Loucy (cell line): ENCODE data around the gene FBXO42.

Experiments used
- H2AFZ ChIP-seq: fragments of 200-600 bp; sonication (generic); 2 replicates; pipeline ENCODE4 v1.6.0; 2016; ENCODE audit warnings: antibody characterized with exemption, mild to moderate bottlenecking, low read length, moderate library complexity
- H3F3A ChIP-seq: fragments of 200-600 bp; 2 replicates; pipeline ENCODE4 v1.6.0; 2016; ENCODE audit warnings: antibody characterized with exemption, low read depth, mild to moderate bottlenecking
- H3K27me3 ChIP-seq: fragments of 200-600 bp; sonication (generic); 2 replicates; pipeline ENCODE4 v1.6.1; 2014; ENCODE audit warnings: low read length, mild to moderate bottlenecking; ENCODE audit not compliant: insufficient read depth, poor library complexity, severe bottlenecking
- H3K36me3 ChIP-seq: fragments of 200-600 bp; sonication (generic); 2 replicates; pipeline ENCODE4 v1.6.1; 2016; ENCODE audit warnings: low read length; ENCODE audit not compliant: insufficient read depth
- H3K4me1 ChIP-seq: fragments of 200-600 bp; sonication (generic); 2 replicates; pipeline ENCODE4 v1.5.1; 2014; ENCODE audit warnings: low read length, mild to moderate bottlenecking; ENCODE audit not compliant: insufficient read depth, poor library complexity, severe bottlenecking
- H3K4me2 ChIP-seq: fragments of 200-600 bp; sonication (generic); 2 replicates; pipeline ENCODE4 v1.6.0; 2014; ENCODE audit warnings: antibody characterized with exemption, low read length, low read depth, mild to moderate bottlenecking; ENCODE audit not compliant: poor library complexity, severe bottlenecking
- H3K4me3 ChIP-seq: fragments of 200-600 bp; sonication (generic); 2 replicates; pipeline ENCODE4 v1.5.1; 2014; ENCODE audit warnings: low read length, mild to moderate bottlenecking, mixed read lengths; ENCODE audit not compliant: poor library complexity, severe bottlenecking
- H3K79me2 ChIP-seq: fragments of 200-600 bp; sonication (generic); 2 replicates; pipeline ENCODE4 v1.6.1; 2014; ENCODE audit warnings: low read length; ENCODE audit not compliant: insufficient read depth
- H3K9ac ChIP-seq: fragments of 200-600 bp; sonication (generic); 2 replicates; pipeline ENCODE4 v1.6.0; 2014; ENCODE audit warnings: mild to moderate bottlenecking, low read depth, low read length, moderate library complexity; ENCODE audit not compliant: poor library complexity, severe bottlenecking
- H3K9me2 ChIP-seq: fragments of 200-600 bp; sonication (generic); replicated peaks from 2 replicates; pipeline ENCODE4 v1.6.1; 2016; ENCODE audit warnings: low read depth, low read length, mixed read lengths
- H3K9me3 ChIP-seq: fragments of 200-600 bp; sonication (generic); 2 replicates; pipeline ENCODE4 v1.6.1; 2014; ENCODE audit warnings: mild to moderate bottlenecking, antibody characterized with exemption, low read length, low read depth; ENCODE audit not compliant: insufficient read depth
- H4K20me1 ChIP-seq: fragments of 200-600 bp; sonication (generic); 2 replicates; pipeline ENCODE4 v1.6.0; 2014; ENCODE audit warnings: antibody characterized with exemption, low read length, mild to moderate bottlenecking; ENCODE audit not compliant: insufficient read depth, poor library complexity, severe bottlenecking
- CTCF ChIP-seq: fragments of 200-600 bp; sonication (generic); conservative IDR thresholded peaks from 2 replicates; pipeline ENCODE4 v1.5.1; 2014; ENCODE audit warnings: mild to moderate bottlenecking, antibody characterized with exemption, low read length
- EZH2phosphoT487 ChIP-seq: fragments of 200-600 bp; IDR thresholded peaks from 2 replicates; pipeline ENCODE4 v1.6.1; 2018; ENCODE audit warnings: antibody characterized with exemption, mild to moderate bottlenecking, moderate library complexity, borderline replicate concordance

Gene FBXO42

DNA sequence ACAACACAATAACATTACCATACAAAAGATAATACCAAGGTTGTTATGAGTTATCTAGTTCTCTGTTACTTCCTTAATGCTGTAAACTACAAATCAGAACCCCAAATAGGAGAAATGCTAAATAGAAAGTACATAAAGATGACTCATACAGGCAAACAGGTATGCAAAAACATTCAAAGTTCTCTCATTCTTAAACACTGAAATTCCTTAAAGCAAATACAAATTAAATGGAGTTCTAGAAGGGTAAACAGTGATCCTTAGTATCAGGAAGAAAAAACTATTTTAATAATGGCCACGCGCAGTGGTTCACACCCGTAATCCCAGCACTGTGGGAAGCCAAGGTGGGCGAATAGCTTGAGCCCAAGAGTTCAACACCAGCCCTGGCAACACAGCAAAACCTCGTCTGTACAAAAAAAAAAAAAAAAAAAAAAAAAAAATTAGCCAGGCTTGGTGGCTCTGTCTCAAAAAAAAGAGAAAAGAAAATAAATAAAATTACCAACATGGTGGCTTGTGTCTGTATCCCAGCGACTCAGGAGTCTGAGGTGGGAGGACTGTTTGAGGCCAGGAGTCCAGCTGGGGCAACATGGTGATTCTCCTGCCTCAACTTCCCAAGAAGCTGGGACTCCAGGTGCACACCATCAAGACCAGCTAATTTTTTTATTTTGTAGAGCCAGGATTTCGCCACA lies 17.5 kb downstream of the FBXO42 start:
- Histone ChIP-seq H3K9me3 (no peaks in the 10 kb centered on the region), H3K4me2 (no peak overlapping the region), H3K36me3 (no peaks in the 10 kb centered on the region), H3F3A (no peaks in the 10 kb centered on the region), H2AFZ (no peak overlapping the region), H3K27me3 (no peaks in the 10 kb centered on the region), H3K9ac (no peak overlapping the region), H3K79me2 (peaks cover 83% of the 10 kb centered on the region), H3K9me2 (no peaks in the 10 kb centered on the region), H3K4me1 (peaks cover 4% of the 10 kb centered on the region), H3K4me3 (no peak overlapping the region), H4K20me1 (peaks cover 30% of the 10 kb centered on the region)
- TF ChIP-seq CTCF: no peak
- no peak for TF ChIP-seq EZH2phosphoT487

GRCh38 chr1:16326833-16327404 lies 25.4 kb downstream of the FBXO42 start:
- Histone ChIP-seq H3K4me1 (no peaks in the 10 kb centered on the region), H3F3A (no peaks in the 10 kb centered on the region), H3K9me3 (no peaks in the 10 kb centered on the region), H3K9me2 (no peaks in the 10 kb centered on the region), H3K36me3 (peaks cover 7% of the 10 kb centered on the region; the same call in 1 of the 2 replicates), H3K4me3 (no peak overlapping the region), H3K79me2 (peaks cover 82% of the 10 kb centered on the region), H2AFZ (no peak overlapping the region), H3K27me3 (no peaks in the 10 kb centered on the region), H4K20me1 (peaks cover 13% of the 10 kb centered on the region), H3K4me2 (no peak overlapping the region), H3K9ac (no peak overlapping the region)
- no peak for TF ChIP-seq CTCF
- no peak for TF ChIP-seq EZH2phosphoT487

DNA sequence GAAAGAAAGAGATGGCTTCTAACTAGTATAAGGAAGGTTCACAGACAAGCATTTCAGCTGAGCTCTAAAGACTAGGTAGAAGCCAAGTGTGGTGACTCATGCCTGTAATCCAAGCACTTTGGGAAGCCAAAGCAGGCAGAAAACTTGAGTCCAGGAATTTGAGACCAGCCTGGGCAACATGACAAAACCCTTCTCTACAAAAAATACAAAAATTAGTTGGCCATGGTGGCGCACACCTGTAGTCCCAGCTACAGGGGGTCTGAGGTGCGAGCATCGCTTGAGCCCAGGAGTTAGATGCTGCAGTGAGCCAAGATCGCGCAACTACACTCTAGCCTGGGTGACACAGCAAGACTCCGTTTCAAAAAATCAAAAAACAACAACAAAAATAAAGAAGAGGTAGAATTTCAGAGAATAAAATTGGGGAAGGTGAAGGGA lies 27.8 kb downstream of the FBXO42 start:
- Histone ChIP-seq H3K79me2 (peaks cover 88% of the 10 kb centered on the region; the same call in 1 of the 2 replicates), H3K4me1 (no peaks in the 10 kb centered on the region), H3F3A (no peaks in the 10 kb centered on the region), H3K9me3 (no peaks in the 10 kb centered on the region), H3K9me2 (no peaks in the 10 kb centered on the region), H3K4me2 (no peak overlapping the region), H3K36me3 (peaks cover 7% of the 10 kb centered on the region; the same call in 1 of the 2 replicates), H3K9ac (no peak overlapping the region), H3K27me3 (no peaks in the 10 kb centered on the region), H4K20me1 (peaks cover 13% of the 10 kb centered on the region), H3K4me3 (no peak overlapping the region), H2AFZ (no peak overlapping the region)
- TF ChIP-seq EZH2phosphoT487 (no peak), CTCF (no peak)
